Subcutaneous adipose tissue (tissue), 4 donors: Measurements from ENCODE around the gene DOCK2. TPM values are rescaled to one million over a fixed set of nuclear protein-coding genes. Genes with fewer than 3 reads are reported as not detected.

Experiments
- CTCF ChIP-seq: fragments of 450-650 bp; IDR thresholded peaks from one replicate; pipeline ENCODE4 v1.5.1; 2016; ENCODE audit warnings: low read depth, mild to moderate bottlenecking, control low read depth, antibody characterized with exemption, moderate library complexity
- total RNA-seq, 4 donors: library from RNA; depleted of rRNA; stranded (reverse); fragments of >200 nt; gene quantifications; one replicate each; pipeline ENCODE4 v1.1.0, GENCODE V29; 2016

Gene DOCK2
- total RNA-seq, 4 donors from 2014 or later, result 23.9 to 101 (median 51.1) TPM

GRCh38 chr5:169788168-169788567 is 151.1 kb downstream of the DOCK2 start:
- TF ChIP-seq CTCF, result no peak

GRCh38 chr5:169789417-169789940 is 152.4 kb downstream of the DOCK2 start:
- TF ChIP-seq CTCF, result no peak

GRCh38 chr5:169791251-169791650 is 154.2 kb downstream of the DOCK2 start:
- TF ChIP-seq CTCF, result no peak

GRCh38 chr5:169795338-169795737 is 158.3 kb downstream of the DOCK2 start:
- TF ChIP-seq CTCF, result no peak

- no peak for TF ChIP-seq CTCF
Observed at GRCh38 chr5:169796731-169797130, 159.7 kb downstream of the DOCK2 start.

- TF ChIP-seq CTCF, result no peak
Observed at GRCh38 chr5:169797577-169797976, 160.5 kb downstream of the DOCK2 start.

GRCh38 chr5:169798438-169798837 is 161.4 kb downstream of the DOCK2 start:
- TF ChIP-seq CTCF, result no peak
